Adipose tissue (tissue), 3 donors: ENCODE measurements around the gene BDKRB2. TPM values are rescaled to one million over a fixed set of nuclear protein-coding genes. Genes with fewer than 3 reads are reported as not detected.

ENCODE experiments used
- H3K27ac ChIP-seq: one replicate; pipeline ENCODE4 v1.5.1; 2013; ENCODE audit warnings: low read depth, low read length
- WGBS, 3 donors: extraction: QIAGEN DNeasy Blood & Tissue Kit; methylation state at CpG; one replicate each; pipeline ENCODE4 v1.1.7; 2013; 5-methylcytosine and 5-hydroxymethylcytosine counted together
- polyA plus RNA-seq, 3 donors: library from polyadenylated mRNA; stranded (reverse); fragments of 200-250 nt; gene quantifications; one replicate each; pipeline ENCODE4 v1.2.3, GENCODE V29; 2013
- donor health status: healthy with polysubstance abuse.
- donor health status: Bipolar disorder and iron deficiency.
- donor health status: healthy.

BDKRB2 gene
- polyA plus RNA-seq, 3 donors = 4.2 to 22.6 (median 9.4) TPM

DNA sequence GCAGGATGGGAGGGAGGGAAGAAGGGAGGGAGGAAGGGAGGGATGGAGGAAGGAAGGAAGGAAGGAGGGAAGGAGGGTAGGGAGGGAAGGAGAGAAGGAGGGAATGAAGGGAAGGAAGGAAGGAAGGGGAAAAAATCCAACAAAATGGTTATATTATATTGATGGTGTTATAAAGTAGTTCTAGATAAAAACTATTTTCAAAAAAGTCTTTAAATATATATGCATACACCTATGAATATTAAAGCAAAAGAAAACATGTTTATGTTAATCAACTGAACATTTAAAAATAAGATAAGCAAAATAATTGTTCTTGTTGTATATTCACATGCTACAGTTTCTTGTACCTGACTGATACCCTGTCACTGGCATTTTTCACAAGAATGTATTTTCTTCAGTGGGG is 53.3 kb downstream of the BDKRB2 start:
- no peak overlapping the region for H3K27ac ChIP-seq

DNA sequence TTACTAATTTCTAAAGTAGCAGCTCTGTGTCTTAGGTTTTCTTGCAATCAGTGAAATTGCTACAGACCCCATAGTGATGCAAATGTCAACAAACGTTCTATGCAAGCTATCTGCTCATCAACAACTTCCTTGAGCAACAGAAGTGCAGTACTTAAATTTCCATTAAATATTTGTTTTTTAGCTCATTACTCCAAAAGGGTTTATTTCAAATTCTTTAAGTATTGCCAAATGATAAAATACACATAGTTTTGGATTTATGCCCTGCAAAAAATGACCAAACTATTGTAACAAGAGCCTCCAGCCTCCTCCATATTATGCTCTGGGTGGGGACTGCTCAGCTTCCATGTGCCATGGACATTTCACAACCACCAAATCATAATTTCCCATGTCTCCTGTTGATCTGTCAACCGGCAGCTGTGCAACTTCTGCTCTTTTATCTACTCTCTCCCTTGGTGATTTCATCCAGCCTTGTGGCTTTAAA is 55.7 kb downstream of the BDKRB2 start:
- H3K27ac ChIP-seq = no peak overlapping the region
- 27 to 39% (median 33%) methylated on average over 2 of the region's 2 CpGs for WGBS, 3 donors

DNA sequence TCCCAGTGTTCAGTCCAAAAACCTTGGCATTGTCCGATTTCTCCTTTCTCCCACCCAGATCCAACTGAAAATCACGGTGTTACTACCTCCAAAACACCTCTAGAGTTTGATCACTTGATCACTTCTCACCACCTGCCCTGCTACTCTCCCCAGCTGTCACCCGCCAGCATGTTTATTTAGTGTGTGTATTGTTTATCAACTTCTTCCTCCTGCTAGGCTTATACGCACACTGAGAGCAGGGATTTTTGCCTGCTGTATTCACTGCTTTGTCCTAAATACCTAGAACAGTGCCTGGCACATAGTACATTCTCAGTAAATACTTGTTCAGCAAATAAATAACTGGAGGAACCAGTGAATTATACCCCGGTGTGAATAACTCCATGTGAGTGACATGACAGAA is 56.4 kb downstream of the BDKRB2 start:
- H3K27ac ChIP-seq = no peak overlapping the region
- WGBS, 3 donors = 40 to 86% (median 85%) methylated on average over 5 of the region's 5 CpGs

- no peak overlapping the region for H3K27ac ChIP-seq
- WGBS, 3 donors = 49 to 90% (median 84%) methylated on average over 16 of the region's 16 CpGs
These were observed 57.4 kb downstream of the BDKRB2 start for GRCh38 chr14:96261772-96262655.

- H3K27ac ChIP-seq = no peak overlapping the region
These were observed 58.9 kb downstream of the BDKRB2 start for GRCh38 chr14:96263347-96264199.

DNA sequence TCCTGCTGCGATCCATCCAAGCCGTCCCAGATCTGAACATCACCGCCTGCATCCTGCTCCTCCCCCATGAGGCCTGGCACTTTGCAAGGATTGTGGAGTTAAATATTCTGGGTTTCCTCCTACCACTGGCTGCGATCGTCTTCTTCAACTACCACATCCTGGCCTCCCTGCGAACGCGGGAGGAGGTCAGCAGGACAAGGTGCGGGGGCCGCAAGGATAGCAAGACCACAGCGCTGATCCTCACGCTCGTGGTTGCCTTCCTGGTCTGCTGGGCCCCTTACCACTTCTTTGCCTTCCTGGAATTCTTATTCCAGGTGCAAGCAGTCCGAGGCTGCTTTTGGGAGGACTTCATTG is 59.5 kb downstream of the BDKRB2 start:
- 91 to 95% (median 91%) methylated on average over 14 of the region's 14 CpGs for WGBS, 3 donors
- no peak overlapping the region for H3K27ac ChIP-seq

More at GRCh38 chr14:96263347-96264199, 58.9 kb downstream of the BDKRB2 start:
- WGBS, 3 donors = 81 to 84% (median 82%) methylated on average over 20 of the region's 20 CpGs

DNA sequence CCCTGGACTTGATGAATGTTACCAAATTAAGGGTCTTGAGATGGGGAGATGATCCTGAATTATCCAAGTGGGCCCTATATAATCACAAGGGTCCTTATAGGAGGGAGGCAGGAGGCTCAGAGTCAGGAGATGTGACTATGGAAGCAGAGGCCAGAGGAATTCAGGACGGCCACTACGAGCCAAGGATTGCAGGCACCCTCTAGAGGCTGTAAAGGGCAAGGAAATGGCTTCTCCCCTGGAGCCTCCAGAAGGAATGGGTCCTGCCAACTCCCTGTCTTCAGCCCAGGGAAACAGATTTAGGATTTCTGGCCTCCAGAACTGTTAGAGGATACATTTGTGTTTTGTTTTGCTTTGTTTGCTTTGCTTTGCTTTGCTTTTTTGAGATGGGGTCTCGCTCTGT is 60.2 kb downstream of the BDKRB2 start:
- no peak overlapping the region for H3K27ac ChIP-seq
- WGBS, 3 donors = 70 to 72% (median 72%) methylated on average over 3 of the region's 3 CpGs

GRCh38 chr14:96265383-96266095 is 60.9 kb downstream of the BDKRB2 start:
- WGBS, 3 donors = 53 to 76% (median 74%) methylated on average over 16 of the region's 16 CpGs
- H3K27ac ChIP-seq = no peak overlapping the region

- no peak overlapping the region for H3K27ac ChIP-seq
- 20 to 30% (median 25%) methylated on average over 3 of the region's 3 CpGs for WGBS, 3 donors
These were observed 62.7 kb downstream of the BDKRB2 start for GRCh38 chr14:96267336-96267735.

- H3K27ac ChIP-seq = no peak overlapping the region
- 52 to 89% (median 89%) methylated on average over 5 of the region's 5 CpGs for WGBS, 3 donors
These were observed 63.3 kb downstream of the BDKRB2 start for GRCh38 chr14:96267916-96268315.

GRCh38 chr14:96268431-96269358 is 64.1 kb downstream of the BDKRB2 start:
- 36 to 74% (median 73%) methylated on average over 22 of the region's 22 CpGs for WGBS, 3 donors
- no peak overlapping the region for H3K27ac ChIP-seq

- no peak overlapping the region for H3K27ac ChIP-seq
These were observed 64.7 kb downstream of the BDKRB2 start for GRCh38 chr14:96269359-96269710.

DNA sequence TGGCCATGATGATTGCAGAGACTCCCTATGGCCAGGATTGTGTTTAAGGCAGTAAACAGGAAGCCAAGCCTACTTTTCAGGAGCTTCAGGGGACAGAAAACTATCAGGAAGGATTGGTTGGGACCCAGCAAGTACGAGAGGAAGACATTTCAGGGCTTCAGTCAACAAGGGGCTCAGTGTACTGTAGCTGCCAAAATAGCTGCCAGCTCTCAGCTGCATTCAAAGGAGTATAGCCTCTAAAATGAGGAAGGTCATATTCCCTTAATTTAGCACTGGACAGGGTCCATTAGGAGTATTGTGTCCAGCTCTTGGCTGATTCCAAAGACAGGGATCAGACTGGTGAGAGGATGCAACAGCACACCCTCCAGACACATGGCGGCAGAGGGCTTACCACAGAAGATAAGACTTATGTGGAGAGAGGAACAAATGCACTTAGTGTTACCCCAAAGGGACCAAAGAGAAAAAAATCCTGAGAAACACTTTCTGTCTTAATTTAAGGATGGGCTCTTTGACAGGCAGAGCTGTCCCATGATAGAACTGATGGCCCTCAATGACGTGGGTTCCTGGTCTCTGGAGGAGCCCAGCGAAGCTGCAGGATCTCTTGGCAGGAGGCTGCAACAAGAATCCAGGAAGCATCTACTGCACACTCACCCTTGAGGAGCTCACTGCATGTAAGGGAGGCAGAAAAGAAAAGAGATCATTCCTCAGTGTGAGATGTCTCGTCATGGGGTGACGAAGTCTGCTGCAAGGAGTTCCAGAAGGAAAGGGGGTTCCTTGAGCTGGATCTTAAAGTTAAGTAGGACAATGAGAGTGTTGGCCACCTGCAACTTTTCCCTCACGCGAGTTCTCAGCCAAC is 66.2 kb downstream of the BDKRB2 start:
- whole genome bisulfite sequencing, 3 donors = 74 to 79% (median 75%) methylated on average over 8 of the region's 8 CpGs
- no peak overlapping the region for H3K27ac ChIP-seq

More at GRCh38 chr14:96269359-96269710, 64.7 kb downstream of the BDKRB2 start:
- WGBS, 3 donors = 71 to 89% (median 72%) methylated on average over 10 of the region's 10 CpGs

GRCh38 chr14:96271421-96271762 is 66.8 kb downstream of the BDKRB2 start:
- no peak overlapping the region for H3K27ac ChIP-seq
- 81 to 96% (median 96%) methylated on average over 1 of the region's 1 CpG for WGBS, 3 donors

- no peak overlapping the region for H3K27ac ChIP-seq
- 24 to 36% (median 32%) methylated on average over 3 of the region's 3 CpGs for WGBS, 3 donors
These were observed 68.3 kb downstream of the BDKRB2 start for GRCh38 chr14:96272777-96273473.

DNA sequence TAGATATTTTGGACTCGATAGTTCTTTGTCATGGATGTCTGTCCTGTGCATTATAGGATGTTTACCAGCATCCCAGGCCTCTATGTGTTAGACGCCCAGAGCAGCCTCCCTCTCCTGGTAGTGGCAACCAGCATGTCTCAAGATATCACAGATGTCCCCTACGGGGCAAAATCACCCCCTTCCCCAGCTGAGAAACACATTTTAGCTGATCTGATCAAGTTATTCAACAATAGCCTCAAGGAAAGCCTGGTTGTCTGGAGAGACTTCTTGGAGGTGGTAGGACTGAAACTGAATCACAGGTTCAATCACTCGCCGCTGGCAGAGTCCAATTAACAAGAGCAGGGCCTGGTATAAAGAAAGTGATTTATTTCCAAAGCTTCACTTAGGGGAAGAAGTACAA is 69.0 kb downstream of the BDKRB2 start:
- WGBS, 3 donors = 86 to 92% (median 92%) methylated on average over 5 of the region's 5 CpGs
- H3K27ac ChIP-seq = no peak overlapping the region
